ENCODE data around the gene LTBR.

Gene LTBR

DNA sequence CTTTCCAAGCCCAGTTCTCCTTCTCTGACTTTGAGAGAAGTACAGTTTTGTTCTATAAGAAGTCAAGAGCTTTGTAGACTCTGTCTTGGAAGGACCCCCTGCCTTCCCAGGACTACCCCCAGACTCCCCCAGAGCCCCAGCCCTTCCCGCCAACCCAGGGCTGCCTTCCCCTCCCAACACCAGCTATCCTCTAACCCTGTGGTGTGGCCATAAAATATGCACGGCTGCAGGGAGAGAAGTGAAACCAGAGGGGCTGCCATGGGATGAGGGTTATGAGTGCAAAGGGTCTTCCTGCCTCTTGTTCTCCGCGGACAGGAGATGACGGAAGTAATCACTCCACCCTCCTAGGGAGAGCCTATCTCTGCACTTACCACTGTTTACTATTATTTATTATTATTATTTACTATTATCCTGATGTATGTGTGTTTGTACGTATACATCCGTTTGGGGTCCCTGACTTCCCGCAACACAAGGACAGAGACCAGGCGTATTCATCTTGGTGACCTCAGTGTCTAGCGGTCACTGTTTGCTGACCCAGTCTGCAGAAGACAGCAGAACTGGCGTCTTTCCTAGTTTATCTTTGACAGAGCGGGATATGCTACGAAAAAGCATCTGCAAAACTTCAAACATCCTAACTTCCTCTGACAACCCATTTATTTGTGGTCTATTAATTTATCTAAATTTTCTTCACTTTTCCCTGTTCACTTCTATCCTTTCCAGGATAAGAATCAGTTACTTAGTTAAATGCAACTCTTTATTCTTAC is 5.1 kb upstream of the LTBR start:
- no peaks in the 10 kb centered on the region for H3K9me3 ChIP-seq (ENCODE audit: control insufficient read depth, insufficient read depth, low read depth, low read length)
- H3K4me3 ChIP-seq (ENCODE audit: low read depth, low read length) = no peak overlapping the region
- no peak overlapping the region for H3K27ac ChIP-seq (ENCODE audit: low read depth, low read length)
- peaks cover 24% of the 10 kb centered on the region for H3K27me3 ChIP-seq (ENCODE audit: control insufficient read depth, insufficient read depth, low read length)
- H3K9ac ChIP-seq (ENCODE audit: low read length) = no peak overlapping the region
- no peaks in the 10 kb centered on the region for H3K36me3 ChIP-seq (ENCODE audit: control insufficient read depth, insufficient read depth, low read length)
- peaks cover 55% of the 10 kb centered on the region for H3K4me1 ChIP-seq (ENCODE audit: control insufficient read depth, insufficient read depth, low read length)

DNA sequence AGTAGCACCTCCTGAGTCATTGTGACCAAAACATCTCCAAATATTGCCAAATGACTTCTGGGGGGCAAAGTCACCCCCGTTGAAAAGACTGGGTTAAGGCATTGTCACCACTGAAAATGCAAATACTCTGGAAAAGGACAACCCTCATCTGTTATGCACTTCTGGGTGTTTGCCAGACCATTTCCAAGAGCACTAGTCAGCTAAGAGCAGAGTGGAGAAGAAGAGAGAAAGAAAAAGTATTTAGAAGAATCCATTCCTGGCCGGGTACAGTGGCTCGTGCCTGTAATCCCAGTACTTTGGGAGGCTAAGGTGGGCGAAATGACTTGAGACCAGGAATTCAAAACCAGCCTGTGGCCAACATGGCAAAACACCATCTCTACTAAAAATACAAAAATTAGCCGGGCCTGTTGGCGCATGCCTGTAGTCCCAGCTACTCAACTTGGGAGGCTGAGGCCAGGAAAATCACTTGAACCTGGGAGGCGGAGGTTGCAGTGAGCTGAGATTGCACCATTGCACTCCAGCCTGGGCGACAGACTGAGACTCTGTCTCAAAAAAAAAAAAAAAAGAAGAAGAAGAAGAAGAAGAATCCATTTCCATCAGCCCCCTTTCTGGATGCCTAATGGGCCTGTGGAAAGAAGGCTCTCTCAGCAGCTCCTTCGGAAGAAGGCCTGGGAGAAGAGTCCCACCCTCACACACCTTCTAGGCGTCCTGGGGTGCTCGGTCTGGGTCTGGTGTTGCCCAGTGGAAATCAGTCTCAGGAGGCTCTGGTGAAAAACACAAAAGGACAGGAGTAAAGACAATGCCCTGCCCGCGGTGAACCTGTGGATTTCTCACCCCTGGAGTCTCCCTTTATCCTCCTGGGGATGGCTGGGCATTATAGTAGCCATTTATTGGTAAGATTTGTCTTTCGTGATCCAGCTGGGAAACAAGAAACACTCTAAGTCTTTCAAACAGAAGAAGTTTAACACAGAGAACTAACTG is 3.5 kb upstream of the LTBR start:
- Histone ChIP-seq H3K36me3 (ENCODE audit: control insufficient read depth, insufficient read depth, low read length) (no peaks in the 10 kb centered on the region), H3K9me3 (ENCODE audit: control insufficient read depth, insufficient read depth, low read depth, low read length) (no peaks in the 10 kb centered on the region), H3K4me1 (ENCODE audit: control insufficient read depth, insufficient read depth, low read length) (peaks cover 56% of the 10 kb centered on the region), H3K27me3 (ENCODE audit: control insufficient read depth, insufficient read depth, low read length) (peaks cover 26% of the 10 kb centered on the region), H3K27ac (ENCODE audit: low read depth, low read length) (no peak overlapping the region), H3K4me3 (ENCODE audit: low read depth, low read length) (no peak overlapping the region), H3K9ac (ENCODE audit: low read length) (no peak overlapping the region)

DNA sequence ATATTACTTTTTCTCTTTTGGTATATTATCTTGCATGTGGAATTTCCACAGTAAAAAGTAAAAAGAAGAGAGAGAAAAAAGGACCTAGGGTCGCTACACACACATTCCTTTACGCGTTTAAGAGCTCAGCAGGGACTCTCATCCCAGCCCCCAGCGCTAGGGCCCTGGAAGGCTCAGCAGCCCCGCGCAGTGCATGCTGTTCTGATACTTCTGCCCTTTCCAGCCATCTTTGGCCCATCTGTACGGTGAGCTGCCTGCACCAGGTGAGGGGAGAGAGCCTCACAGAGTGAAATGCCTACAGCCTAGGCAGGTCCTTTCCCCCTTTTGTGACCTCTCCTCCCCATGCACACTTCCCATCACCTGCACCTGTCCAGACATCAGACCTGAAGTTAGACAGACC is 1.6 kb upstream of the LTBR start:
- Histone ChIP-seq H3K4me3 (ENCODE audit: low read depth, low read length) (no peak overlapping the region), H3K9ac (ENCODE audit: low read length) (no peak overlapping the region), H3K4me1 (ENCODE audit: control insufficient read depth, insufficient read depth, low read length) (peaks cover 40% of the 10 kb centered on the region), H3K27me3 (ENCODE audit: control insufficient read depth, insufficient read depth, low read length) (peaks cover 26% of the 10 kb centered on the region), H3K36me3 (ENCODE audit: control insufficient read depth, insufficient read depth, low read length) (no peaks in the 10 kb centered on the region), H3K27ac (ENCODE audit: low read depth, low read length) (no peak overlapping the region), H3K9me3 (ENCODE audit: control insufficient read depth, insufficient read depth, low read depth, low read length) (no peaks in the 10 kb centered on the region)

DNA sequence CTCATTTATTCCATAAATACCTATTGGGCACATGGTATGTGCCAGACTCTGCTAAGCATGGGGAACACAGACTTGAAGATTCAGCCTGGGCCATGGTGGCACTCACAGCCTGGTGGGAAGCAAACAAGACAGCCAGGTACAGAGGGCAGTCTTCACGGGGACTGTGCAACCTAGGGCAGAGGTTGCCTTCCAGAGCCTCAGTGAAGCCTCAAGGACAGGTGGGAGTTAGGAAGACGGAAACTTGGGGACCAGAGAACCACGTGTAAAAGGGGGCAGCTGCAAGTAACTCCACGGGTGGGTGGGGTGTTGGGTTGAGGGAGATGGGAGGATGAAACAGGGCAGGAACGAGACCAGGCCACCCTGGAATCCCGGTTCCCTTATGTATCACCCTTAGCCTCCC is 980 bp upstream of the LTBR start:
- Histone ChIP-seq H3K4me1 (ENCODE audit: control insufficient read depth, insufficient read depth, low read length) (peaks cover 41% of the 10 kb centered on the region), H3K9ac (ENCODE audit: low read length) (no peak overlapping the region), H3K27ac (ENCODE audit: low read depth, low read length) (no peak overlapping the region), H3K27me3 (ENCODE audit: control insufficient read depth, insufficient read depth, low read length) (peaks cover 26% of the 10 kb centered on the region), H3K36me3 (ENCODE audit: control insufficient read depth, insufficient read depth, low read length) (no peaks in the 10 kb centered on the region), H3K9me3 (ENCODE audit: control insufficient read depth, insufficient read depth, low read depth, low read length) (no peaks in the 10 kb centered on the region), H3K4me3 (ENCODE audit: low read depth, low read length) (no peak overlapping the region)

DNA sequence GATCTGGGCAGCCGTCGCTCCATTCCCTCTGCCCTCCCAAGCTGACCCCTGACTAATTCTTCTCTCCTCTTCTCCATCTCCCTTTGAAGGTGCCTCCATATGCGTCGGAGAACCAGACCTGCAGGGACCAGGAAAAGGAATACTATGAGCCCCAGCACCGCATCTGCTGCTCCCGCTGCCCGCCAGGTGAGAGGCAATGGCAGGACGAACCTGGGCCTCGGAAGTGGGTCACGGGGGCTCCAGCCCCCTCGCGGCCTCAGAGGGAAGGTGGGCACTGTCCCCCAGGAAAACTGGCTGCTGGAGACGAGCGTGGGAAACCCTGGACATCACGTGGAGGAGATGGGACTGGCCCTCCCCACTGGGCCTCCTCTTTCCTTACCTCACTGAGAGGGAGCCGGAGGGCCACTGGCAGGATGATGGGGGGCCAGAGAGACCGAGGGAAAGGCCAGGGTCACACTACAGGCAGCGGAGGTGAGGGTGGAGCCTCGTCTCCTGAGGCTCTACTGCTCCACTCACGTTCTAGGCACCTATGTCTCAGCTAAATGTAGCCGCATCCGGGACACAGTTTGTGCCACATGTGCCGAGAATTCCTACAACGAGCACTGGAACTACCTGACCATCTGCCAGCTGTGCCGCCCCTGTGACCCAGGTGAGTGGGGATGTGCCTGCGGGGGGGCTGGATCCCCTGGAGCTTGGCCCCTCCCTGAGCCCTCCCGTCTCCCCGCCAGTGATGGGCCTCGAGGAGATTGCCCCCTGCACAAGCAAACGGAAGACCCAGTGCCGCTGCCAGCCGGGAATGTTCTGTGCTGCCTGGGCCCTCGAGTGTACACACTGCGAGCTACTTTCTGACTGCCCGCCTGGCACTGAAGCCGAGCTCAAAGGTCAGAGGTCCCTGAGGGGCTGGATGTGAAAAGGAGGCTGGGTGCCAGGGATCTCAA is 806 bp downstream of the LTBR start:
- Histone ChIP-seq H3K27ac (ENCODE audit: low read depth, low read length) (no peak overlapping the region), H3K4me1 (ENCODE audit: control insufficient read depth, insufficient read depth, low read length) (peaks cover 42% of the 10 kb centered on the region), H3K9ac (ENCODE audit: low read length) (peak overlapping the region; percentile 3), H3K36me3 (ENCODE audit: control insufficient read depth, insufficient read depth, low read length) (no peaks in the 10 kb centered on the region), H3K27me3 (ENCODE audit: control insufficient read depth, insufficient read depth, low read length) (peaks cover 26% of the 10 kb centered on the region), H3K9me3 (ENCODE audit: control insufficient read depth, insufficient read depth, low read depth, low read length) (no peaks in the 10 kb centered on the region), H3K4me3 (ENCODE audit: low read depth, low read length) (no peak overlapping the region)

DNA sequence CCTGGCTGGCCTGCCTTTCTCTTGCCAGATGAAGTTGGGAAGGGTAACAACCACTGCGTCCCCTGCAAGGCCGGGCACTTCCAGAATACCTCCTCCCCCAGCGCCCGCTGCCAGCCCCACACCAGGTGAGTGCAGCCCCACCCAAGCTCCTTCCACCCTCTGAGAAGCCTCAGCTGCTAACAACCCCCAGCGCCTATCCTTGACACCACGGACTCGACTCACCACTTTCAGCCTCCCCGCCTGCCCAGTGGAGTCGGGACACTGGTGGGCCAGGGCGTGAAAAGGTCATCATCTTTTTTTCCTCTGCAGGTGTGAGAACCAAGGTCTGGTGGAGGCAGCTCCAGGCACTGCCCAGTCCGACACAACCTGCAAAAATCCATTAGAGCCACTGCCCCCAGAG is 2.1 kb downstream of the LTBR start:
- peaks cover 47% of the 10 kb centered on the region for H3K4me1 ChIP-seq (ENCODE audit: control insufficient read depth, insufficient read depth, low read length)
- H3K36me3 ChIP-seq (ENCODE audit: control insufficient read depth, insufficient read depth, low read length) = no peaks in the 10 kb centered on the region
- H3K9me3 ChIP-seq (ENCODE audit: control insufficient read depth, insufficient read depth, low read depth, low read length) = no peaks in the 10 kb centered on the region
- no peak overlapping the region for H3K4me3 ChIP-seq (ENCODE audit: low read depth, low read length)
- peaks cover 24% of the 10 kb centered on the region for H3K27me3 ChIP-seq (ENCODE audit: control insufficient read depth, insufficient read depth, low read length)
- no peak overlapping the region for H3K9ac ChIP-seq (ENCODE audit: low read length)
- no peak overlapping the region for H3K27ac ChIP-seq (ENCODE audit: low read depth, low read length)

DNA sequence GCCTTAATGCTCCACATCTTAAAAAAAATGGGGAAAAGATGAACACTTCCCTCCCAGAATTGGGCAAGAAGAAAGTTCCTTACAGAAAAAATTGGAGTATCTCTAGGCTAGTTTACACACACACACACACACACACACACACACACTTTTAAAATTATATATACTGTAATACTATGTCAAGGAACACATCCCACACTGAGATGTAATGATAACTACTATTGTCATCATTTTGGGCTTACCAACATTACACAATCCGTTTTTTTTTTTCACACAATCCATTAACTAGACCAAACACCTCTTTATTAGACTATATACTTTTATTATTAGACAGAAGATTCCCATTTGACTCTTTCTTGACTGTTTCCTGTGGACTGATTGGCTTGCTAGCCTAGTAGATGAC is 2.5 kb downstream of the LTBR start:
- no peak overlapping the region for H3K9ac ChIP-seq (ENCODE audit: low read length)
- no peak overlapping the region for H3K27ac ChIP-seq (ENCODE audit: low read depth, low read length)
- no peaks in the 10 kb centered on the region for H3K9me3 ChIP-seq (ENCODE audit: control insufficient read depth, insufficient read depth, low read depth, low read length)
- peaks cover 21% of the 10 kb centered on the region for H3K27me3 ChIP-seq (ENCODE audit: control insufficient read depth, insufficient read depth, low read length)
- H3K36me3 ChIP-seq (ENCODE audit: control insufficient read depth, insufficient read depth, low read length) = no peaks in the 10 kb centered on the region
- H3K4me3 ChIP-seq (ENCODE audit: low read depth, low read length) = no peak overlapping the region
- H3K4me1 ChIP-seq (ENCODE audit: control insufficient read depth, insufficient read depth, low read length) = peaks cover 43% of the 10 kb centered on the region

DNA sequence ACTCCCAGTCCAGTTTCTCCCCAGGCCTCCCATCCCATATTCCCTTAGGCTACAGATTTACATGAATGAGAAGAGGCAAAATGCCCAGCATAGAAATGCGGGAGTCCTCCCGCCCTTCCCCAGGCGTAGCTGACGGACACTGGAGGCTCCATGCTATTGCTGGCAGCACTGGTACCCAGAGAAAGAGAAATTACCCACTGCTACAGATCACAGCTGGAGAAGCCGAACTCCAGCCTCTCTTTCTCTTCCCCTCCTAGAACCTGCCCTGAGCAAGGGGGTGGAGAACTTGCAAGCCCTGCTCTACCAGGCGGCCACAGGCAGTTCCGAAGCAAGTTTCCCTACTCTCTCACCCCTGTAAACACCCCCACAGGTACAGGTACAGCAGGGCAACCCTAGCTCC is 3.6 kb downstream of the LTBR start:
- no peak overlapping the region for H3K4me3 ChIP-seq (ENCODE audit: low read depth, low read length)
- no peaks in the 10 kb centered on the region for H3K36me3 ChIP-seq (ENCODE audit: control insufficient read depth, insufficient read depth, low read length)
- H3K27me3 ChIP-seq (ENCODE audit: control insufficient read depth, insufficient read depth, low read length) = peaks cover 18% of the 10 kb centered on the region
- H3K9me3 ChIP-seq (ENCODE audit: control insufficient read depth, insufficient read depth, low read depth, low read length) = no peaks in the 10 kb centered on the region
- H3K9ac ChIP-seq (ENCODE audit: low read length) = no peak overlapping the region
- peaks cover 36% of the 10 kb centered on the region for H3K4me1 ChIP-seq (ENCODE audit: control insufficient read depth, insufficient read depth, low read length)
- H3K27ac ChIP-seq (ENCODE audit: low read depth, low read length) = no peak overlapping the region

DNA sequence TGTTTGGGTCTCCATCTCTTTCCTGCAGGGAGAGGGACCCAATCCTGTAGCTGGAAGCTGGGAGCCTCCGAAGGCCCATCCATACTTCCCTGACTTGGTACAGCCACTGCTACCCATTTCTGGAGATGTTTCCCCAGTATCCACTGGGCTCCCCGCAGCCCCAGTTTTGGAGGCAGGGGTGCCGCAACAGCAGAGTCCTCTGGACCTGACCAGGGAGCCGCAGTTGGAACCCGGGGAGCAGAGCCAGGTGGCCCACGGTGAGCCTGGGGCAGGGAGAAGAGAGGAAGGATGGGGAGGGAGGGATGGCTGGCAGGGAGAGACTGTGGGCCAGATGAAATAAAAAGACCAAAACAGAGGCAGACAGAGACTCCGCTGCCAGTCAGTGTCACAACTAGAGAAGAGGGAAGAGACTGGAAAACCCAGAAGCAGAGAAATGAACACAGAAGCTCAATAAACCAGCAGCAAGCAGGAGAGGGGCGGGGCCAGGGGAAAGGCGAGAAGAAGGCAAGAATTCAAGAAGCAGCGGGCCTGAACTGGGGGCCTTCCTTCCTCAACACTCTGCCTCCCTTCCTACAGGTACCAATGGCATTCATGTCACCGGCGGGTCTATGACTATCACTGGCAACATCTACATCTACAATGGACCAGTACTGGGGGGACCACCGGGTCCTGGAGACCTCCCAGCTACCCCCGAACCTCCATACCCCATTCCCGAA is 6.3 kb downstream of the LTBR start:
- Histone ChIP-seq H3K9me3 (ENCODE audit: control insufficient read depth, insufficient read depth, low read depth, low read length) (no peaks in the 10 kb centered on the region), H3K9ac (ENCODE audit: low read length) (no peak overlapping the region), H3K4me1 (ENCODE audit: control insufficient read depth, insufficient read depth, low read length) (peaks cover 14% of the 10 kb centered on the region), H3K36me3 (ENCODE audit: control insufficient read depth, insufficient read depth, low read length) (no peaks in the 10 kb centered on the region), H3K4me3 (ENCODE audit: low read depth, low read length) (no peak overlapping the region), H3K27ac (ENCODE audit: low read depth, low read length) (no peak overlapping the region), H3K27me3 (ENCODE audit: control insufficient read depth, insufficient read depth, low read length) (no peaks in the 10 kb centered on the region)

DNA sequence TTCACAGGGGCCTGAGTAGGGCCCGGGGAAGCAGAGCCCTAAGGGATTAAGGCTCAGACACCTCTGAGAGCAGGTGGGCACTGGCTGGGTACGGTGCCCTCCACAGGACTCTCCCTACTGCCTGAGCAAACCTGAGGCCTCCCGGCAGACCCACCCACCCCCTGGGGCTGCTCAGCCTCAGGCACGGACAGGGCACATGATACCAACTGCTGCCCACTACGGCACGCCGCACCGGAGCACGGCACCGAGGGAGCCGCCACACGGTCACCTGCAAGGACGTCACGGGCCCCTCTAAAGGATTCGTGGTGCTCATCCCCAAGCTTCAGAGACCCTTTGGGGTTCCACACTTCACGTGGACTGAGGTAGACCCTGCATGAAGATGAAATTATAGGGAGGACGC is 7.1 kb downstream of the LTBR start:
- Histone ChIP-seq H3K27ac (ENCODE audit: low read depth, low read length) (no peak overlapping the region), H3K36me3 (ENCODE audit: control insufficient read depth, insufficient read depth, low read length) (no peaks in the 10 kb centered on the region), H3K9me3 (ENCODE audit: control insufficient read depth, insufficient read depth, low read depth, low read length) (no peaks in the 10 kb centered on the region), H3K27me3 (ENCODE audit: control insufficient read depth, insufficient read depth, low read length) (no peaks in the 10 kb centered on the region), H3K4me3 (ENCODE audit: low read depth, low read length) (no peak overlapping the region), H3K9ac (ENCODE audit: low read length) (no peak overlapping the region), H3K4me1 (ENCODE audit: control insufficient read depth, insufficient read depth, low read length) (peaks cover 18% of the 10 kb centered on the region)
